Spinal cord (tissue), 10 donors: ENCODE data around the gene KRTAP4-16. TPM values are rescaled to one million over a fixed set of nuclear protein-coding genes. Genes with fewer than 3 reads are reported as not detected.
"Not testable (repeated sequence)": the region's sequence is repeated elsewhere in the genome, so short reads cannot be mapped to it uniquely, and the experiment has no call there.

Experiments used
- DNase-seq, 6 donors: peaks; one replicate each; pipeline versions ENCODE4 v3.0.0 to v3.0.0-alpha.2; 2013 to 2015; ENCODE audit warnings: low spot score in 6 of 6, low read depth in 4 of 6
- H3K27ac ChIP-seq: one replicate; pipeline ENCODE4 v1.5.1; 2013; ENCODE audit warnings: low read depth, low read length, control low read depth
- H3K27me3 ChIP-seq: one replicate; pipeline ENCODE4 v1.6.1; 2013; ENCODE audit warnings: low read length; ENCODE audit not compliant: control insufficient read depth, insufficient read depth
- H3K36me3 ChIP-seq: one replicate; pipeline ENCODE4 v1.6.1; 2013; ENCODE audit warnings: low read length; ENCODE audit not compliant: control insufficient read depth, insufficient read depth
- H3K4me1 ChIP-seq: one replicate; pipeline ENCODE4 v1.6.1; 2013; ENCODE audit warnings: low read length; ENCODE audit not compliant: control insufficient read depth, insufficient read depth
- H3K4me3 ChIP-seq: one replicate; pipeline ENCODE4 v1.5.1; 2013; ENCODE audit warnings: low read depth, low read length, control low read depth
- H3K9me3 ChIP-seq: one replicate; pipeline ENCODE4 v1.6.1; 2013; ENCODE audit warnings: low read length; ENCODE audit not compliant: control insufficient read depth, insufficient read depth
- WGBS: methylation state at CpG from one replicate; pipeline ENCODE4 v1.1.5; 2013; ENCODE audit warnings: missing lambda C conversion rate; ENCODE audit not compliant: insufficient coverage; 5-methylcytosine and 5-hydroxymethylcytosine counted together
- polyA plus RNA-seq, 2 donors: library from polyadenylated mRNA; unstranded; fragments of 120-200 nt; gene quantifications; one replicate each; pipeline ENCODE4 v1.2.1, GENCODE V29; 2013; ENCODE audit not compliant: insufficient read length in 2 of 2
- total RNA-seq, 2 donors: library from RNA; depleted of rRNA in 1 of 2; stranded (reverse); fragments of 120-200 nt in 1 of 2; fragments of >200 nt in 1 of 2; gene quantifications; one replicate each; pipeline versions ENCODE4 v1.2.3 to v1.2.4, GENCODE V29; 2013 to 2014
- donor health status: healthy.

The KRTAP4-16 gene
- total and polyA plus RNA-seq, 4 donors, result not detected

GRCh38 chr17:41082626-41083025, 19.4 kb downstream of the KRTAP4-16 start:
- no peaks in the 10 kb centered on the region for H3K9me3 ChIP-seq
- no peaks in the 10 kb centered on the region for H3K27me3 ChIP-seq
- H3K4me3 ChIP-seq, result no peak overlapping the region
- DNase-seq, result no peak
- WGBS, result 76% methylated on average over 2 of the region's 4 CpGs
- H3K36me3 ChIP-seq, result no peaks in the 10 kb centered on the region
- no peak overlapping the region for H3K27ac ChIP-seq
- no peaks in the 10 kb centered on the region for H3K4me1 ChIP-seq

DNA sequence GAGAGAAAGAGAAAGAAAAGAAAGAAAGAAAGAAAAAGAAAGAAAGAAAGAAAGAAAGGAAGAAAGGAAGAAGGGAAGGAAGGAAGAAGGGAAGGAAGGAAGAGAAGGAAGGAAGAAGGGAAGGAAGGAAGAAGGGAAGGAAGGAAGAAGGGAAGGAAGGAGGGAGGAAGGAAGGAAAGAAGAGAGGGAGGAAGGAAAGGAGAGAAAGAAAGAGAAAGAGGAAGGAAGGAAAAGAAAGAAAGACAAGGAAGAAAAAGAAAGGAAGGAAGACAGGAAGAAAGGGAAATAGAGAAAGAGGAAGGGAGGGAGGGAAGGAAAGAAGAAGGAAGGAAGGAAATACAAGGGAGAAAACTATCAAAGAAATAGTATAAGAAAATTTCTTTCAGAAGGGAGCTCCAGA, 25.2 kb downstream of the KRTAP4-16 start:
- Histone ChIP-seq H3K4me3 (no peak overlapping the region), H3K27ac (no peak overlapping the region), H3K9me3 (no peaks in the 10 kb centered on the region), H3K4me1 (no peaks in the 10 kb centered on the region), H3K27me3 (no peaks in the 10 kb centered on the region), H3K36me3 (no peaks in the 10 kb centered on the region)
- no peak for DNase-seq

- H3K36me3 ChIP-seq, result no peaks in the 10 kb centered on the region
- H3K4me1 ChIP-seq, result no peaks in the 10 kb centered on the region
- H3K9me3 ChIP-seq, result no peaks in the 10 kb centered on the region
- no CpG with 5 or more reads among the region's 2 CpGs for WGBS
- DNase-seq, result no peak
- H3K27me3 ChIP-seq, result no peaks in the 10 kb centered on the region
- H3K4me3 ChIP-seq, result no peak overlapping the region
- H3K27ac ChIP-seq, result no peak overlapping the region
Observed at GRCh38 chr17:41073676-41074075, 28.3 kb downstream of the KRTAP4-16 start.

- Histone ChIP-seq H3K4me1 (no peaks in the 10 kb centered on the region), H3K27me3 (no peaks in the 10 kb centered on the region)
- DNase-seq, result no peak
Observed at GRCh38 chr17:41071606-41072360, 30.2 kb downstream of the KRTAP4-16 start.

DNA sequence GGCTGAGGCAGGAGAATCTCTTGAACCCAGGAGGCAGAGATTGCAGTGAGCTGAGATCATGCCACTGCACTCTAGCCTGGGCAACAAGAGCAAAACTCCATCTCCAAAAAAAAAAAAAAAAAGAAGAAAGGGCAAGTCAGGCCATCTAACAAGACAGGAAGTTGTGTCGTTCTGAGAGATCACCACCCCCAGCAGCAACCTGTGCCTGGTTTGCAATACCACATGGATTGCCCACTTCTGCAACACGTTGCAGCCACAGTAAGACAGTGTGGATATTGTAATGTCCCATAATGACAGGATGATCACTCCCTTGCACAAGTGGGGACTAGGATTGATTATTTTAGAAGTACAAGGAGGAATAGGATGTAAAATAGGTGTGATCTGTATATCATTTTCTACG, 33.0 kb downstream of the KRTAP4-16 start:
- 95% methylated on average over 2 of the region's 3 CpGs for WGBS
- Histone ChIP-seq H3K27me3 (no peaks in the 10 kb centered on the region), H3K36me3 (no peaks in the 10 kb centered on the region)

More at GRCh38 chr17:41071606-41072360, 30.2 kb downstream of the KRTAP4-16 start:
- H3K9me3 ChIP-seq, result no peaks in the 10 kb centered on the region
- no peaks in the 10 kb centered on the region for H3K36me3 ChIP-seq
- no peak overlapping the region for H3K4me3 ChIP-seq
- no peak overlapping the region for H3K27ac ChIP-seq
- 86% methylated on average over 4 of the region's 5 CpGs for WGBS

DNA sequence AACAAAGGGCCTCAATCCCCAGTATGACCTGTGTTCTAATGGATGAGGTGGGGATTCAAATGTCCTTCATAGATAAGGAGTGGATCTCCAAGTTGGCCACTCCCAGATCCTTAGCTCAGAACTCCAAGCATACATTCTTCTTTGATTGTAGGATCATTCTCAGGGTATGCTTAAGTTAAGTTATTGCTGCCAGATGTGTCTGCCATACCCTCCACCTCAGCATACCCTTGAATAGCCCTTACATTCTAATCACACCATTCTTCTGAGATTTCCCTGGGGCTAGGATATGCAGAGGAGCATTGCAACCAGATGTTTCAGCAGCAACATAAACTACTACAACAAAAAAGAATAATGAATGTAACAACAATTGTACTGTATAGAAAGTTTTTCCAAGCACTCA, 34.7 kb downstream of the KRTAP4-16 start:
- H3K9me3 ChIP-seq, result no peaks in the 10 kb centered on the region
- H3K27me3 ChIP-seq, result no peaks in the 10 kb centered on the region
- no peak overlapping the region for H3K4me3 ChIP-seq
- DNase-seq, result no peak
- H3K27ac ChIP-seq, result no peak overlapping the region
- H3K4me1 ChIP-seq, result no peaks in the 10 kb centered on the region
- no peaks in the 10 kb centered on the region for H3K36me3 ChIP-seq

More for the DNA sequence above, 33.0 kb downstream of the KRTAP4-16 start:
- Histone ChIP-seq H3K27ac (no peak overlapping the region), H3K4me1 (no peaks in the 10 kb centered on the region), H3K4me3 (no peak overlapping the region), H3K9me3 (no peaks in the 10 kb centered on the region)
- no peak for DNase-seq

- DNase-seq, result no peak
- no peak within 1 kb of the TSS for H3K4me3 ChIP-seq
- H3K4me1 ChIP-seq, result no peaks in the 10 kb centered on the region
- H3K27ac ChIP-seq, result no peak within 1 kb of the TSS
- WGBS, result 83% methylated on average over 1 of the region's 6 CpGs
- no peaks in the 10 kb centered on the region for H3K27me3 ChIP-seq
- H3K36me3 ChIP-seq, result no peaks in the 10 kb centered on the region
- H3K9me3 ChIP-seq, result no peaks in the 10 kb centered on the region
Observed at GRCh38 chr17:41065829-41066624, 36.0 kb downstream of the KRTAP4-16 start, which contains the start of gene KRTAP2-4. TSS of gene KRTAP2-4 (minus strand) at chr17:41065879. CDS start at chr17:41065845, 34 bp downstream.

GRCh38 chr17:41065016-41065689, 36.9 kb downstream of the KRTAP4-16 start:
- not testable (repeated sequence) for H3K4me3 ChIP-seq, H3K9me3 ChIP-seq, DNase-seq, H3K27ac ChIP-seq, H3K36me3 ChIP-seq, H3K27me3 ChIP-seq, H3K4me1 ChIP-seq
- 94% methylated on average over 2 of the region's 16 CpGs for WGBS

DNA sequence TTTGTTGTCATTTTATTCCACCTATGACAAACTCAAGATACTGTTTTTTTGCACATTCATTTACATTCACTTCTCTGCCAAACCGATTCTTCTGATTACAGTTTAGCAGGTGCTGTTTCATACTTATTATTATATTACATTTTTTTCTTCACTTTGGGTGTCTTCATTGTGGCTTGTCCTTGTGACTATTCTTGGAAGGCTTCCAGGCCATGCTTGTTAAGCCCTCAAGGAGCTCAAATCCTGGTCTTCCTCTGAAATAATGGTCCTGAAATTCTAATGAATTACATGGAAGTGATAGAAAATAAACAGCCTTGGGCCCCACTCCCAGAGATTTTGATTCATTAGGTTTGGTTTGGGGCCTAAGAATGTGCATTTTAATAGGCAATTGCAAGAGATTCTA, 37.7 kb downstream of the KRTAP4-16 start:
- no peaks in the 10 kb centered on the region for H3K4me1 ChIP-seq
- H3K4me3 ChIP-seq, result no peak overlapping the region
- no peaks in the 10 kb centered on the region for H3K36me3 ChIP-seq
- no peak for DNase-seq
- no CpG with 5 or more reads among the region's 1 CpG for WGBS
- no peaks in the 10 kb centered on the region for H3K27me3 ChIP-seq
- H3K9me3 ChIP-seq, result no peaks in the 10 kb centered on the region
- no peak overlapping the region for H3K27ac ChIP-seq
